CD4-positive, alpha-beta T cell treated with Interleukin-17A for 1 hour (primary cell): ENCODE measurements around the gene TCEAL3.
"Not testable (repeated sequence)": the region's sequence is repeated elsewhere in the genome, so short reads cannot be mapped to it uniquely, and the experiment has no call there.

Source experiments
- DNase-seq: peaks from one replicate; pipeline ENCODE4 v3.0.0-alpha.2; 2020

The TCEAL3 gene

GRCh38 chrX:103628386-103629317 lies 20.9 kb downstream of the TCEAL3 start, which contains the start of gene TCEAL1:
Gene TCEAL1, plus strand, starts transcription at chrX:103628975. Its CDS starts 942 bp downstream, at chrX:103629917.
- peak; percentile 56 for DNase-seq

GRCh38 chrX:103629318-103630170 lies 21.8 kb downstream of the TCEAL3 start:
- peak; percentile 7 for DNase-seq

- no peak for DNase-seq
These were observed 22.4 kb downstream of the TCEAL3 start for GRCh38 chrX:103630171-103630511.

GRCh38 chrX:103631145-103631544 lies 23.4 kb downstream of the TCEAL3 start:
- DNase-seq, result no peak

GRCh38 chrX:103635436-103635835 lies 27.7 kb downstream of the TCEAL3 start:
- DNase-seq, result no peak

- DNase-seq, result no peak
These were observed 30.0 kb downstream of the TCEAL3 start for GRCh38 chrX:103637604-103638338.

GRCh38 chrX:103638479-103639346 lies 30.9 kb downstream of the TCEAL3 start:
- not testable (repeated sequence) for DNase-seq

GRCh38 chrX:103640401-103641155 lies 32.8 kb downstream of the TCEAL3 start:
- no peak for DNase-seq

GRCh38 chrX:103644125-103644524 lies 36.4 kb downstream of the TCEAL3 start:
- no peak for DNase-seq

GRCh38 chrX:103647630-103648029 lies 39.9 kb downstream of the TCEAL3 start:
- no peak for DNase-seq

GRCh38 chrX:103651151-103651773 lies 43.5 kb downstream of the TCEAL3 start:
- no peak for DNase-seq

GRCh38 chrX:103655230-103656000 lies 47.7 kb downstream of the TCEAL3 start:
- not testable (repeated sequence) for DNase-seq

GRCh38 chrX:103656617-103657016 lies 48.9 kb downstream of the TCEAL3 start:
- no peak for DNase-seq

- DNase-seq, result not testable (repeated sequence)
These were observed 49.3 kb downstream of the TCEAL3 start for GRCh38 chrX:103657066-103657465.

GRCh38 chrX:103658681-103659433 lies 51.1 kb downstream of the TCEAL3 start:
- no peak for DNase-seq

GRCh38 chrX:103659460-103659859 lies 51.7 kb downstream of the TCEAL3 start:
- not testable (repeated sequence) for DNase-seq
